HL-60 (cell line): Measurements from ENCODE around the gene RIMBP3B.
A peak's percentile ranks its signal among the peaks of the same experiment; 100 is the strongest.
"Not testable (repeated sequence)": the region's sequence is repeated elsewhere in the genome, so short reads cannot be mapped to it uniquely, and the experiment has no call there.

ENCODE experiments used
- DNase-seq, 2 experiments: peaks; one replicate each; pipeline ENCODE4 v3.0.0-alpha.2; 2010 to 2020; ENCODE audit warnings: low read depth in 1 of 2, low spot score in 1 of 2
- H3K27ac ChIP-seq: fragments of 250-450 bp; sonication (Bioruptor Pico); replicated peaks from 2 replicates; pipeline ENCODE4 v1.5.1; 2020; ENCODE audit warnings: mild to moderate bottlenecking, moderate library complexity
- H3K27me3 ChIP-seq: fragments of 250-450 bp; sonication (Bioruptor Pico); 2 replicates; pipeline ENCODE4 v1.5.1; 2021; ENCODE audit warnings: mild to moderate bottlenecking, moderate library complexity; ENCODE audit not compliant: insufficient read depth, poor library complexity, severe bottlenecking
- H3K4me3 ChIP-seq: replicated peaks from 2 replicates; pipeline ENCODE4 v1.5.1; 2011; ENCODE audit warnings: mild to moderate bottlenecking, control low read depth, low read length; ENCODE audit not compliant: insufficient read depth

RIMBP3B gene

DNA sequence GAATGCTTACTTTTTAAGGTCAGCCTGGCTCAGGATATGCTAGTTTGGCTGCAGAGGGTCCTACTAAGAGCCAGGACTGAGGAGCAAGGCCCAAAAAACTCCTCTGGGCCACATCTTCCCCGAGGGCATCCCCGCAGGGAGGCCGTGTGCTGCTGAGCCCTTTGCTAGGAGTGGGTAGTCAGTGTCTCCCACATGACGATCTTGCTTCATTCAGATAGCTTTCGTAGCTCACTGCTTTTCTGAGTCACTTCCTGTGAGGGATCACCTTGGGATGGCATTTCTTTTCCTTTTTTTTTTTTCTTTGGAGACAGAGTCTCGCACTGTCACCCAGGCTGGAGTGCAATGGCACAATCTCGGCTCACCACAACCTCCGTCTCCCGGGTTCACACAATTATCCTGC, 6.5 kb downstream of the RIMBP3B start:
- H3K27me3 ChIP-seq, DNase-seq, H3K27ac ChIP-seq, H3K4me3 ChIP-seq: not testable (repeated sequence)

DNA sequence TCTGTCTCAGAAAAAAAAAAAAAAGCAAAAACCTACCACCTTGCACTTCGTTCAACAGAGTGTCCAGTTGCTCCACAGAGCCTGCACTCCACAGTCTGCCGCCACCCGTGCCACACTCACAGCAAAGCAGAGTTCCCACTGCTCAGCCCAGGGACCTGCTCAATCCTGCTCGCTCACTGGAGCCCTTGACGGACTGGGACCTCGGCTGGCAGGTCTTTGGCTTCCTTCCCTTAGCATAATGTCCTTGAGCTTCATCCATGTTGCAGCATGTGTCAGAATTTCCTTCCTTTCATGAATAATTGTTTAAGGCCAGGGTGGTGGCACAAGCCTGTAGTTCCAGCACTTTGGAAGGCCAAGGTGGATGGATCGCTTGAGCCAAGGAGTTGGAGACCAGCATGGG, 11.1 kb downstream of the RIMBP3B start:
- not testable (repeated sequence) for H3K27ac ChIP-seq, H3K27me3 ChIP-seq, H3K4me3 ChIP-seq, DNase-seq

DNA sequence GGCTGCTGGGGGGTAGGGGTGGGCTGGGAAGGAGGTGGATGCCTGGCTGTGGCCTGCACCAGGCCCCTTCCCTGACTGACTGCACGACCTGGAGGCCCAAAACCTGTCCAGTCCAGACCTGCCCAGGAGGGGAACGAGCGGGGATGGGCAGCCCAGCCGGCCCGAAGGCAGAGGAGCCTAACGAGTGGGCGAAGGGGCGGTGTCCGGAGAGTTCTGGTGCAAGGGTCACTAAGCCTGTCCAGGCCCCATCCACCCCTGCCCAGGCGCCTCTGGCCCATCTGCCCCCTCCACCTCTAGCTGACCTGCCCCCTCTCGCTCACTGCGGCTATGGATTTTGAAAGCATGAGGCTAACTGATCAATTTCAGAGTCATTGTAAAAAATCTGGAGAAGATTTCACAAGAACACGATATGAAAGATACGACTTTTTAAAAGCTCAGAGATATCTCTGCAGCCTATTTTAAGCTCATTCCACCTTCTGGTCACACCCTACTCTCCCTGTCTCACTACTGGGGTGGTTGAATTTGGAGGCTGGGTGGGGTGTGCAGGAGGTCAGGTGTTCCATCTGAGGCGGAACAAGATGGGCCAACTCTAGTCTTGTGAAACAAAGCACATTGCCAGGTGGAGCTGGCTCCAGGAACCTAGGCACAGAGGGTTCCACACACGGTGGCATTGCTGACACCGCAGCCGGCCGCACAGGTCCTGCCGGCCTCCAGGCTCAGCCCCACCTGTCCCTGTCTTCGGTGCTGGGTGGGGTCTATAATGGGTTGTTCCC, 17.8 kb downstream of the RIMBP3B start:
- not testable (repeated sequence) for H3K27ac ChIP-seq, H3K4me3 ChIP-seq, DNase-seq, H3K27me3 ChIP-seq

DNA sequence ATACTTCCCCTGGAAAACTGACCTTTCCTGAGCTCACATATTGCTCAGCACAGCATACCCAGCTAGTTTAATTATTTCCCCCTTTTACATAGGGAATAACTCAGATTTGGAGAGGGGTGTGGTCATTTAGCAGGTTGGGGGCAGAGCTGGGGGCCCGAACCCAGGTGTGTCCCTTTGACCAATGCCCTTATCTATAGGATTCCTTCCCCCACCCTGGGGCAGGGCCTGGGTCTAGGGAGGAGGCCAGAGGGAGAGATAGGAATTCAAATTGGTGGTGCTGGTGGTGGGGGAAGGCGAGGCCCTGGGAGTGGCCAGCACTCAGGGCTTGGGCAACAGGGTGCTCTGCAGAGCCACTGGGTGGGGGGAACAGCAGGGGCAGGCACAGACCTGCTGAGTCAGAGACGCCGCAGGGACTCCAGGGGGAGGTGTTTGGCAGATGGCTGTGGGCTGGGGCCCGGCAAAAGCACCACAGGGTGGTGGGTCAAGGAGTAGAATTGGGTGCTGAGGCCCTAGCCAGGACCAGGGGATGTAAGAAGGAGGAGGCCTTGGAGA, 19.3 kb downstream of the RIMBP3B start:
- H3K27ac ChIP-seq, DNase-seq, H3K4me3 ChIP-seq, H3K27me3 ChIP-seq: not testable (repeated sequence)

DNA sequence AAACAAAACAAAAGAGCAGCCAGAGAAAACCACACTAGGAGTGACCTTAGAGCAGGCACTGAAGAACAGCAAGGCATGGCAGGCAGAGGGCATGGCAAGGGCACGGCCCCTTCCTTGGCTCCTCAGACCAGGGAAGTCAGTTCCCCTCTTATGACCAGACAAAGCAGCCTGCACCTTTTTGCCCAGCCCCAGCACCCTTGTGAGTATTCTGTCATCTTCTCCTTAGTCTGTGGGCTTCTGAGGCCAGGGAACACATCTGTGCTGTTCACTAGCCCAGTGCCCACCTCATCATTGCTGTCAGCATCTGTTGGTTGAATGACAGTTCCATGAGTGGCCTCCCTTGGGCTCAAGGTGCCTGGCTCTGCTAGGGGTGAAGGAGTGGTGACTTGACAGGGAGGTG, 23.6 kb downstream of the RIMBP3B start:
- H3K27ac ChIP-seq, H3K4me3 ChIP-seq, H3K27me3 ChIP-seq, DNase-seq: not testable (repeated sequence)

DNA sequence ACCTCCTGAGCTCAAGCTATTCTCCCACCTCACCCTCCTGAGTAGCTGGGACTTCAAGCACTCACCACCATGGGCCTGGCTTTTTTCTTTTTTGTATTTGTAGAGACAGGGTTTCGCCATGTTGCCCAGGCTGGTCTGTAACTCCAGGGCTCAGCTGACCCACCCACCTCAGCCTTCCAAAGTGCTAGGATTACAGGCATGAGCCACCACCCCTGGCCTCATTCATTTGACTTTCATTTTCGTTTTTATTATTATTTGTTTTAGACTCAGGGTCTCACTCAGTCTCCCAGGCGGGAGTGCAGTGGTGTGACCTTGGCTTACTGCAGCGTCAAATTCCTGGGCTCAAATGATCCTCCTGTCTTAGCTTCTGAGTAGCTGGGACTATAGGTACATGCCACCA, 24.2 kb downstream of the RIMBP3B start:
- not testable (repeated sequence) for DNase-seq, H3K27me3 ChIP-seq, H3K4me3 ChIP-seq, H3K27ac ChIP-seq

DNA sequence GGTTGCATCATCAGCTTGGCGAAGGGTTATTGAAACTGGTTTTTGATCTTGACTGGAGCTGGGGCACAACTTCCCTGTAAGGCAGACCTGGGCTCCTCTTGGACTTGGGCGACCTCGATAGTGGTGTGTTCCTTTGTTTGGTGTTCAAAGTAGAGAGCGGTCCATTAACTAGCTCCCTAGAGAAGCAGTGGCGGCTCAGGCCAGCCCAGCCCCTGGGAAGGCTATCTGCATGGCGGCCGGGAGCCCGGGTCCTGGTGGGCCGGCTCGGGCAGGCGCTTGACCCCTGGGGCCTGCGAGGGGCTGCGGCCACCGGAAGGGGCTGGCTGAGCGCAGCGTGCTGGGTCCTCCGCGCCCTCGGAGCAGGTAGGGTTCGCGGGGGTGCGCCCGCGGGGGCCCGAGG, 32.8 kb downstream of the RIMBP3B start:
- not testable (repeated sequence) for H3K4me3 ChIP-seq, H3K27ac ChIP-seq, H3K27me3 ChIP-seq, DNase-seq

DNA sequence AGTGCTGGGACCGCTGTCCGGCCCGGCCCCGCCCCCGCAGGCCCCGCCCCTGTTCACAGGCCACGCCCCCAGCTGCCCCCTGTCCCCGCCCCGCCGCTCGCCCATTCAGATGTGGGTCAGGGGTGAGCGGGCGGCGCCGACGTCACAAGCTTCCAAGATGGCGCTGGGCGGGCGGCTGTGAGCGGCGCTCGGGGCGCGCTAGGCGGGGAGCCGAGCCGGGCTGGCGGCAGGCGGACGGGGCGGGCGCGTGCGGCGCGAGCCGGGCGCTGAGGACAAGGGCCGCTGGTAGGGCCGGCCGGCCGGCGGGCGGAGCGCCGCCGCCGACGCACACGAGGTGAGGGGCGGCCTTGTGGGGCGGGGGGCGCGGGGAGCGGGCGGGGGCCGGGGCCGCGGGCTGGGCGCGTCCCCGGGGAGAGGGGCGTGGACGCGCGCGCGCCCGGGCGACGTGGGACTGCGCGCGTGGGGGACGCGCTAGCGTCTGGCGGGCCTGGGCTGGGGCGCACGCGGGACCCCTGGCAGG, 33.7 kb downstream of the RIMBP3B start, which contains the start of gene HIC2:
TSS of gene HIC2 (plus strand) at position 145 of the 520 bp plus-strand sequence. CDS start 25,461 bp downstream, outside the sequence.
- peak within 1 kb of the TSS; percentile 45 for H3K4me3 ChIP-seq
- H3K27me3 ChIP-seq, H3K27ac ChIP-seq, DNase-seq: not testable (repeated sequence)

DNA sequence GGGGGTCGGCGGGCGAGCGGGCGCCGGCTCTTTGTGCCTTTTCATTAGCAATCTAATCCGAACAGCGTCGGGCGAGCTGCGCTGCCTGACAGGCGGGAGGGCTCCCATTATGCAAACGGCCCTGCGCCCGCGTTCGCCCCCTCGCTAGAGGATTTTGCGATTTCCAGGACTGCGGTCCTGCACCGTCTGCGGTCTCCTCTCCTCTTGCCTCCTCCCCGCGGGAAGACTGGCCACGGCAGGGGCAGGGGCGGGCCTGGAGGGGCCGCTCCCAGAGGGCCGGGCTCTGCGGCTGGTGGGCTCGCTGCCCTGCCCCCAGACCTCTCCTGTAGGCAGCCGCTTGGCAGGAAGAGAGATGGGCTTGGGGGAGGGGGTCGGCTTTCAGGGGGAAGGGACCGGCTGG, 34.3 kb downstream of the RIMBP3B start:
- H3K4me3 ChIP-seq, result peak overlapping the region; percentile 45
- peak in 1 of 2 experiments; percentile 12 for DNase-seq
- not testable (repeated sequence) for H3K27ac ChIP-seq, H3K27me3 ChIP-seq

DNA sequence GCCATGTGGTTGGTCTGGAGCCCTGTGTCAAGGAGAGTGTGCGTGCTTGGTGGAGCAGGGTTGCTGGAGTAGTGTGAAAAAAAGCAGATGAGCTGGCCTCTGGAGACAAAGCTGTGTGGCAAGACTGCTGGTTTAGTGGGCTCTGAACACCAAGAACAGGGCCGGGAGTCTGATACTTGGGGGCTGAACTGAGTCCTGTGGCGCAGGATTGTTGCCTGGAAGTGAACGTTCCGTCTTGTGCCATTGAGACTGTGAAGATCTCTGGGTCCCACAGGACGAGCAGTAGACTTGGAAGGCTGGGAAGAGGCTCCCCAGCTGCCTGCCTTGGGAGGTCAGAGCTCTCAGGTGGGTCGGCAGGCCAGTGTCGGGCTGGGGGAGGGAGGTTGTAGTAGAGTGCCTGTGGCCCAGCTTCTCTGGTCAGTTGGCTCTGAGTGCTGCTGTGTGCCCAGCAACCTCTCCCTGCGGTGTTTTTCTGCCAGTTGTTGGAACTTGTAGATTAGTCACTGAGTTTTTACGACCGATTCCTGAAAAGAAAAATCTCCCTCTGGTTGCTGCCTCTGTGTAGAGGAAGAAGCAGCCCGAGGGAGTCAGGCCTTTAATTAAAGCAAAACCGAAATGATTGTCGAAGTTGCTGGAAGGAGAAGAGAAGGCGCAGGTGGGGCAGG, 35.6 kb downstream of the RIMBP3B start:
- not testable (repeated sequence) for H3K4me3 ChIP-seq, H3K27me3 ChIP-seq, H3K27ac ChIP-seq, DNase-seq

DNA sequence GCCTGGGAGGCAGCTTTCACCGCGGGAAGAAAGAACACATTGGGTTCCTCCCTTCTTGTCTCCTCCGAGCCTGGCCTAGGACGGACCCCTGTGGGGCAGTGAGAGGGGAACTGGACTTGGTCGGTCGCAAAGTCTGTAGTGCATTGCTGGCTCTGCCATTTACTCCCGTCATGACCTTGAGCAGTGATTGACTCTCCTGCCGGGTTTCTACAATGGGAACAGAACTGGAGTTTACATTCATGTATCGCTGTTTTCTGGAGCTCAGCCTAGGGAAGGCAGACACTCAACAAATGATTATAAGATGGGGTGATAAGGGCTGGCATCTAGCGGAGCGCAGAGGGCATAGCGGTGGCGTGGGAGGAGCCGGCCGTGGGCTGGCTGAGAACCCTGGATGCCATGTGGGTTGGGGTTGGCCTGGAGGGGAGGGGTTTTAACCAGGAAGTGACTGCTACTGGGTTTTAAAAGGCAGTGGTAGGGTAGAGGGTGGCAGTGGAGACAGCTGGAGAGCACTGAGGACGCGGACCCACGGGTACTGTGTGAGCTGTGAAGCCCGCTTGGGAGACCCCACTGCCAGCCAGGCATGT, 36.7 kb downstream of the RIMBP3B start:
- not testable (repeated sequence) for H3K27me3 ChIP-seq, H3K27ac ChIP-seq, H3K4me3 ChIP-seq, DNase-seq

DNA sequence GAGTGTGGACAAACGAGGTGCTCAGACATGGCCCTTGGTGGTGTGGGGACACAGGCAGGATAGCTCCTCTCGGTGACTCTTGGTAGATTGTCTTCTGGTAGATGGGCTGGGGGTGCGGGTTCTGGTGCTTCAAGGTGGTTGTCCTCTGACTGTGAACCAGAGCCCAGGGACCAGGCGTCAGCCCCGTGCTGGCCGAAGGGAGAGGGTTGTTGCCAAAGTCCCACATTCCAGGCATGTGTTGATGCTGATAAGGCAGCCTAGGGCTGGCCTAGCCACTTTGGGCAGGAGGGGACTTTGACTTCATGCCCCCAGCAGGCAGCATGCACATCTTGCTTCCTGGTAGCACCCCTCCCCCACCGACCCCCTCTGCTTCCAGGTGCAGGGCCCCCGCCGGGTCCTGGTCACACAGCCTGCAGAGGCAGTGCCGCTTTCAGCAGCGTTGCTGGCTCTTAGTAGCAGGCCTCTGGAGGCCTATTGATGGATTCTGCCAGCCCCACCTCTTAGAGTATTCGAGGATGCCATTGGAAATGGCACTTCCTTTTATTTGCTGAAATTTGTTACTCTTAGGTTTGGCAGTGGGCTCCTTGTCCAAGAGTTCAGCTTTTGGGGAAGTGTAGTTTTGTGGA, 40.6 kb downstream of the RIMBP3B start:
- peak in 1 of 2 experiments; percentile 0 for DNase-seq
- H3K27ac ChIP-seq, H3K27me3 ChIP-seq, H3K4me3 ChIP-seq: not testable (repeated sequence)

DNA sequence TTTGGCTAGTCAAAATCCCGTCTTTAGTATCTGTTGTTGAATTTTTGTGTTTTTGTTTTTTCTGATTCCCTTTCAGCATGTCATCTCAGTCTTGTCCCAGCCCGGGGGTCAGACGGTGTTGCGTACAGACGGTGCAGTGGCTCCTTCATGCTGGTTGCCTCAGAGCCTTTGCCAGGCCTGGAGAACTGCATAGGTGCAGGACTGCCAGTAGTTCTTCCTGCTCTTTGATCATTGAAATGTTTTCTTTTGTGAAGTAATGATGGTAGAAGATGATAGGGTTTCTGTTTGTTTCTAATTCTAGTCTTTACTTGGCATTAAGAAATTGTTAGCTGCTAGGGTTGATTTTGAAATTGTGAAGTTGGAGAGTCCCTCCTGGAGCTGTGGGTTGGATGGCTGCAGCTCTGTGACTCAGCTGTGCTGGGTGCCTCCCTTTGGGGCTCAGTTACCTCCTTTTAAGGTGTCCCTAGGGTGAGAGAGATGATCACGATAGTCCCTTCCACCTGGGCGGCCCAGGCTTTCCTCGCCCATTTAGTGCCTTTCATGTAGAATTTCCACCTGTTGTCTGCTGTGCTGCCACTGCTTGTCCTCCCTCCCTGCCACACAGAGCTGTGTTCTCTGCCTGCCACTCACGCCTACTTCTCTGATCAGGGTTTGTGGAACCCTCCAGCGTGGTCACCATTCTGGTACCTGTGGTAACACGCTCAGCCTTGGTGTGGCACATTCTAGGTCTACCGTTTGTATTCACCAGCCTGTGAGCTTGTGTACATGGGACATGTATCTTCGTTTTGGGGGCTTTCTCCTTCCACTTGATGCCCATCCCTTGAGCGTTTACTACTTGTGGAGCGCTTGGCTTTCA, 51.1 kb downstream of the RIMBP3B start:
- H3K27me3 ChIP-seq, H3K27ac ChIP-seq, DNase-seq, H3K4me3 ChIP-seq: not testable (repeated sequence)
